ENCODE data around the gene USP5.
"Not testable (repeated sequence)": the region's sequence is repeated elsewhere in the genome, so short reads cannot be mapped to it uniquely, and the experiment has no call there.

The USP5 gene

DNA sequence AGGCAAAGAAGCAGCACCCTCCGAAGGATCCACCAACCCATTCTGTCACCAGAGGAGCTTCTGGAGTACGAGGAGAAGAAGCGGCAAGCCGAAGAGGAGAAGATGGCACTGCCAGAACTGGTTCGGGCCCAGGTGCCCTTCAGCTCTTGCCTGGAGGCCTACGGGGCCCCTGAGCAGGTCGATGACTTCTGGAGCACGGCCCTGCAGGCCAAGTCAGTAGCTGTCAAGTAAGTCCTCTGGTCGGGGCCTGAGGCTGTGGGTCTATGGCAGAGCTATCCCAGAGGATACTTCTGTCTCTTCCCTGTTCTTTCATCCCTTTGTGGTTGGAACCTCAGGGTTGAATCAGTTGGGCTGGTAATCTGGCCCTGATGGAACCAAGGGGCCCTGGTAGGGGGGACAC lies 9.4 kb downstream of the USP5 start:
- H3K4me1 ChIP-seq (ENCODE audit: control insufficient read depth, low read length), result peaks cover 1% of the 10 kb centered on the region
- H3K36me3 ChIP-seq (ENCODE audit: control insufficient read depth, low read length), result peaks cover 92% of the 10 kb centered on the region
- H3K79me2 ChIP-seq (ENCODE audit: control insufficient read depth, low read length), result no peaks in the 10 kb centered on the region
- no peaks in the 10 kb centered on the region for H3F3A ChIP-seq (ENCODE audit: control insufficient read depth, insufficient read depth)
- H3K4me2 ChIP-seq (ENCODE audit: low read length), result no peak overlapping the region
- H3K9me3 ChIP-seq (ENCODE audit: control insufficient read depth, insufficient read depth, low read length), result no peaks in the 10 kb centered on the region
- no peaks in the 10 kb centered on the region for H3K9me2 ChIP-seq (replicated peaks; ENCODE audit: control insufficient read depth, low read length)
- H3K27me3 ChIP-seq (ENCODE audit: control insufficient read depth, low read length), result no peaks in the 10 kb centered on the region
- H4K20me1 ChIP-seq (ENCODE audit: control insufficient read depth, insufficient read depth, low read depth, low read length), result no peaks in the 10 kb centered on the region
- TF ChIP-seq, protein P1, sequence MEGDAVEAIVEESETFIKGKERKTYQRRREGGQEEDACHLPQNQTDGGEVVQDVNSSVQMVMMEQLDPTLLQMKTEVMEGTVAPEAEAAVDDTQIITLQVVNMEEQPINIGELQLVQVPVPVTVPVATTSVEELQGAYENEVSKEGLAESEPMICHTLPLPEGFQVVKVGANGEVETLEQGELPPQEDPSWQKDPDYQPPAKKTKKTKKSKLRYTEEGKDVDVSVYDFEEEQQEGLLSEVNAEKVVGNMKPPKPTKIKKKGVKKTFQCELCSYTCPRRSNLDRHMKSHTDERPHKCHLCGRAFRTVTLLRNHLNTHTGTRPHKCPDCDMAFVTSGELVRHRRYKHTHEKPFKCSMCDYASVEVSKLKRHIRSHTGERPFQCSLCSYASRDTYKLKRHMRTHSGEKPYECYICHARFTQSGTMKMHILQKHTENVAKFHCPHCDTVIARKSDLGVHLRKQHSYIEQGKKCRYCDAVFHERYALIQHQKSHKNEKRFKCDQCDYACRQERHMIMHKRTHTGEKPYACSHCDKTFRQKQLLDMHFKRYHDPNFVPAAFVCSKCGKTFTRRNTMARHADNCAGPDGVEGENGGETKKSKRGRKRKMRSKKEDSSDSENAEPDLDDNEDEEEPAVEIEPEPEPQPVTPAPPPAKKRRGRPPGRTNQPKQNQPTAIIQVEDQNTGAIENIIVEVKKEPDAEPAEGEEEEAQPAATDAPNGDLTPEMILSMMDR (IDR thresholded peaks at IDR 0.05; ENCODE audit: low read depth, low read length, poor library complexity, severe bottlenecking), result no peak
- no peak for TF ChIP-seq EZH2phosphoT487 (IDR thresholded peaks at IDR 0.05; ENCODE audit: borderline replicate concordance, low read length)
- H3K27ac ChIP-seq (ENCODE audit: low read depth, low read length), result no peak overlapping the region
- no peak overlapping the region for H3K4me3 ChIP-seq (ENCODE audit: low read length)

DNA sequence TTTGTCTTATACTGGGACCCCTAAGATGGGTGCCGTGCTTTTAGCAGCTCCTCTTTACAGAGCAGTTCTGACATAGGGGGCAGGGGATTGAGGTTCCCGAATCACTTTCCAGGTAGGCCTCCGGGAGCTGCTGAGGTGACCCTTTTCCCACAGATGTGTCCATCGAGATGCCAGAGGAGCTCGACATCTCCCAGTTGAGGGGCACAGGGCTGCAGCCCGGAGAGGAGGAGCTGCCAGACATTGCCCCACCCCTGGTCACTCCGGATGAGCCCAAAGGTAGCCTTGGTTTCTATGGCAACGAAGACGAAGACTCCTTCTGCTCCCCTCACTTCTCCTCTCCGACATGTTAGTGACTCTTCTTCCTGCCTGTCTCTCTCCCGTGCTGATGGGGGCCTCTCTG lies 11.1 kb downstream of the USP5 start:
- Histone ChIP-seq H3K27ac (ENCODE audit: low read depth, low read length) (no peak overlapping the region), H3K9me2 (replicated peaks; ENCODE audit: control insufficient read depth, low read length) (no peaks in the 10 kb centered on the region), H3F3A (ENCODE audit: control insufficient read depth, insufficient read depth) (no peaks in the 10 kb centered on the region; the same call in 1 of the 2 replicates), H3K4me1 (ENCODE audit: control insufficient read depth, low read length) (peaks cover 9% of the 10 kb centered on the region), H4K20me1 (ENCODE audit: control insufficient read depth, insufficient read depth, low read depth, low read length) (peaks cover under 1% of the 10 kb centered on the region; the same call in 1 of the 2 replicates), H3K9me3 (ENCODE audit: control insufficient read depth, insufficient read depth, low read length) (no peaks in the 10 kb centered on the region), H3K36me3 (ENCODE audit: control insufficient read depth, low read length) (peaks cover 87% of the 10 kb centered on the region), H3K27me3 (ENCODE audit: control insufficient read depth, low read length) (no peaks in the 10 kb centered on the region), H3K4me3 (ENCODE audit: low read length) (no peak overlapping the region), H3K4me2 (ENCODE audit: low read length) (no peak overlapping the region), H3K79me2 (ENCODE audit: control insufficient read depth, low read length) (peaks cover 13% of the 10 kb centered on the region)
- no peak for TF ChIP-seq EZH2phosphoT487 (IDR thresholded peaks at IDR 0.05; ENCODE audit: borderline replicate concordance, low read length)
- TF ChIP-seq, protein P1 (IDR thresholded peaks at IDR 0.05; ENCODE audit: low read depth, low read length, poor library complexity, severe bottlenecking), result no peak

DNA sequence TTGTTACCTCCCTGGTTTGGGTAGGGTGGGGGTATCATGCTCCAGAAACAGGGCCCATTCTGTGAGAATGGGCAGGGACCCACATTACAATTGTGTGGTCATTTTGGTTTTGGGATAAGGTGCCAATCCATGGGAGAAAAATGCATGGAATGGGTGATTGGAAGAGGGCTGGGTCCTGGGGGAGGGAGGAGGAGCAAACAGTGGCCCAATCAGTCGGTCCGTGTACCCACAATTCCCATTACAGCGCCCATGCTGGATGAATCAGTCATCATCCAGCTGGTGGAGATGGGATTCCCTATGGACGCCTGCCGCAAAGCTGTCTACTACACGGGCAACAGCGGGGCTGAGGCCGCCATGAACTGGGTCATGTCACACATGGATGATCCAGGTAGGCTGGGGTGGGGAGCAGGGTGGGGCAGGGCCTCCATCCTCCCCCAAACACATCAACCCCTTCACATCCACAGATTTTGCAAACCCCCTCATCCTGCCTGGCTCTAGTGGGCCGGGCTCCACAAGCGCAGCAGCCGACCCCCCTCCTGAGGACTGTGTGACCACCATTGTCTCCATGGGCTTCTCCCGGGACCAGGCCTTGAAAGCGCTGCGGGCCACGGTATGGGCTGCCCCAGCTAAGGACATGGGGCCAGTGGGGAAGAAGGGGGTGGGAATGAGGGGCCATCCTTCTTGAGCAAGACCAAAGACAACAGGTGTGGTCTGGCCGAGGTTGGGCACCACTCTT lies 11.8 kb downstream of the USP5 start:
- Histone ChIP-seq H3K9me3 (ENCODE audit: control insufficient read depth, insufficient read depth, low read length) (no peaks in the 10 kb centered on the region), H3K4me2 (ENCODE audit: low read length) (no peak overlapping the region), H4K20me1 (ENCODE audit: control insufficient read depth, insufficient read depth, low read depth, low read length) (peaks cover 7% of the 10 kb centered on the region), H3K79me2 (ENCODE audit: control insufficient read depth, low read length) (peaks cover 20% of the 10 kb centered on the region), H3K4me3 (ENCODE audit: low read length) (no peak overlapping the region), H3K36me3 (ENCODE audit: control insufficient read depth, low read length) (peaks cover 87% of the 10 kb centered on the region), H3F3A (ENCODE audit: control insufficient read depth, insufficient read depth) (peaks cover 4% of the 10 kb centered on the region), H3K9me2 (replicated peaks; ENCODE audit: control insufficient read depth, low read length) (no peaks in the 10 kb centered on the region), H3K27me3 (ENCODE audit: control insufficient read depth, low read length) (no peaks in the 10 kb centered on the region; the same call in 1 of the 2 replicates), H3K27ac (ENCODE audit: low read depth, low read length) (no peak overlapping the region), H3K4me1 (ENCODE audit: control insufficient read depth, low read length) (peaks cover 11% of the 10 kb centered on the region)
- TF ChIP-seq EZH2phosphoT487 (IDR thresholded peaks at IDR 0.05; ENCODE audit: borderline replicate concordance, low read length), result no peak
- TF ChIP-seq, protein P1 (IDR thresholded peaks at IDR 0.05; ENCODE audit: low read depth, low read length, poor library complexity, severe bottlenecking), result no peak

DNA sequence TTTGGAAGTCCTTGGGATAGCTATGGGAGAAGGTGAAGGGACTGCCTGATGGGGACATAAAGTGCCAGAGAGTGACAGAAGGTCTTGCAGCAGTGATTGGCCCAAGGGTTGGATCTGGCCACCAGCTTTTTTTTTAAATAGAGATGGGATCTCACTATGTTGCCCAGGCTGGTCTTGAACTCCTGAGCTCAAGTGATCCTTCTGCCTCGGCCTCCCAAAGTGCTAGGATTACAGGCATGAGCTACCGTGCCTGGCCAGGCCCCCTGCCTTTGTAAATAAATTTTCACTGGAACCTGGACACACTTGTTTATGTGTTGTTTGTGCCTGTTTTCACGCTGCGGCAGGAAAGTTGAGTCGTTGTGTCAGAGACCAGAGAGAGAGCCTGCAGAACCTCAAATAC lies 13.4 kb downstream of the USP5 start:
- H4K20me1 ChIP-seq (ENCODE audit: control insufficient read depth, insufficient read depth, low read depth, low read length), result peaks cover 20% of the 10 kb centered on the region
- H3K79me2 ChIP-seq (ENCODE audit: control insufficient read depth, low read length), result peaks cover 34% of the 10 kb centered on the region
- peaks cover 15% of the 10 kb centered on the region for H3F3A ChIP-seq (ENCODE audit: control insufficient read depth, insufficient read depth)
- not testable (repeated sequence) for H3K27ac ChIP-seq (ENCODE audit: low read depth, low read length); H3K4me3 ChIP-seq (ENCODE audit: low read length); H3K27me3 ChIP-seq (ENCODE audit: control insufficient read depth, low read length); H3K9me2 ChIP-seq (replicated peaks; ENCODE audit: control insufficient read depth, low read length); H3K9me3 ChIP-seq (ENCODE audit: control insufficient read depth, insufficient read depth, low read length); H3K4me2 ChIP-seq (ENCODE audit: low read length)
- H3K36me3 ChIP-seq (ENCODE audit: control insufficient read depth, low read length), result peaks cover 90% of the 10 kb centered on the region
- H3K4me1 ChIP-seq (ENCODE audit: control insufficient read depth, low read length), result peaks cover 27% of the 10 kb centered on the region
